GM18907 (cell line): ENCODE data around the gene DHX30.
"Not testable (repeated sequence)": the region's sequence is repeated elsewhere in the genome, so short reads cannot be mapped to it uniquely, and the experiment has no call there.

ENCODE experiments used
- ATAC-seq: cut with Tn5 transposase; IDR thresholded peaks from one replicate; pipeline ENCODE4 v1.9.1; 2021; ENCODE audit warnings: mild to moderate bottlenecking, moderate library complexity; ENCODE audit not compliant: unreplicated experiment

Gene DHX30, protein sequence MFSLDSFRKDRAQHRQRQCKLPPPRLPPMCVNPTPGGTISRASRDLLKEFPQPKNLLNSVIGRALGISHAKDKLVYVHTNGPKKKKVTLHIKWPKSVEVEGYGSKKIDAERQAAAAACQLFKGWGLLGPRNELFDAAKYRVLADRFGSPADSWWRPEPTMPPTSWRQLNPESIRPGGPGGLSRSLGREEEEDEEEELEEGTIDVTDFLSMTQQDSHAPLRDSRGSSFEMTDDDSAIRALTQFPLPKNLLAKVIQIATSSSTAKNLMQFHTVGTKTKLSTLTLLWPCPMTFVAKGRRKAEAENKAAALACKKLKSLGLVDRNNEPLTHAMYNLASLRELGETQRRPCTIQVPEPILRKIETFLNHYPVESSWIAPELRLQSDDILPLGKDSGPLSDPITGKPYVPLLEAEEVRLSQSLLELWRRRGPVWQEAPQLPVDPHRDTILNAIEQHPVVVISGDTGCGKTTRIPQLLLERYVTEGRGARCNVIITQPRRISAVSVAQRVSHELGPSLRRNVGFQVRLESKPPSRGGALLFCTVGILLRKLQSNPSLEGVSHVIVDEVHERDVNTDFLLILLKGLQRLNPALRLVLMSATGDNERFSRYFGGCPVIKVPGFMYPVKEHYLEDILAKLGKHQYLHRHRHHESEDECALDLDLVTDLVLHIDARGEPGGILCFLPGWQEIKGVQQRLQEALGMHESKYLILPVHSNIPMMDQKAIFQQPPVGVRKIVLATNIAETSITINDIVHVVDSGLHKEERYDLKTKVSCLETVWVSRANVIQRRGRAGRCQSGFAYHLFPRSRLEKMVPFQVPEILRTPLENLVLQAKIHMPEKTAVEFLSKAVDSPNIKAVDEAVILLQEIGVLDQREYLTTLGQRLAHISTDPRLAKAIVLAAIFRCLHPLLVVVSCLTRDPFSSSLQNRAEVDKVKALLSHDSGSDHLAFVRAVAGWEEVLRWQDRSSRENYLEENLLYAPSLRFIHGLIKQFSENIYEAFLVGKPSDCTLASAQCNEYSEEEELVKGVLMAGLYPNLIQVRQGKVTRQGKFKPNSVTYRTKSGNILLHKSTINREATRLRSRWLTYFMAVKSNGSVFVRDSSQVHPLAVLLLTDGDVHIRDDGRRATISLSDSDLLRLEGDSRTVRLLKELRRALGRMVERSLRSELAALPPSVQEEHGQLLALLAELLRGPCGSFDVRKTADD

DNA sequence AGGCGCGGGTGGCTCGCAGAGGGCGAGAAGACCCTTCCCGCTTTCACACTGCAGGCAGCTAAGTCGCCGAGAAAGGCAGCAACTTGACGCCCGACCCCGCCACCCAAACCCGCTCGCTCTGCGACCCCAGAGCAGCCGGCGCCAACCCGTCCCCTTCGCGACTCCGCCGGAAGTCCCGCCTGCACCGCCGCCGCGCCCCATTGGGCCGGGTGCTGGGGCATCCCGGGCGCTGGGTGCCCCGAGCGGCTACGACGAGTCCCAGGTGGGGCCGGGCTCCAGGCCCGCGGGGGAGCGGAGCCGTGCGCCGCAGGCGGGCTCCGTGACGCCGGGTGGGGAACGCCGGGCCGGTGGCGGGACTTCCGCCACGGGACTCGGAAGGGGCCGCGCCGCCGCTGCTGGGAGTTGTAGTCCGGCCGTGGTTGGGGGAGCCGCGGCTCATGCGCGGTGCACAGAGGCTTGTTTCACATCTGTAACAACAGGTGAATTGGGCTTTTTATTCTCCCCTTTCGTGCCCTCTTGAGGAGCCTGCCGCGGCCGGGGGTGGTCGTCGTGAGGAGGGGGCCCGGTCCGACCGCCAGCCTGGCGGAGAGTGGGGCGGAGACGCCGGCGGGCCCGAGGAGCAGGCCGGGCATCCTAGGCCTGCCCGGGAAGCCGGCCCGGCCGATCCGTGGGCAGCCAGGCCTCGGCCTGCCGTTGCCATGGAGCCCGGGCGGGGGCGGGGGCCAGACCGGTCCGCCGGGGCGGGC, at the start of gene DHX30:
DHX30 (plus strand) TSS at position 405 of the 746 bp plus-strand sequence. CDS start 7,546 bp downstream, outside the sequence.
- ATAC-seq = peak; percentile 85

DNA sequence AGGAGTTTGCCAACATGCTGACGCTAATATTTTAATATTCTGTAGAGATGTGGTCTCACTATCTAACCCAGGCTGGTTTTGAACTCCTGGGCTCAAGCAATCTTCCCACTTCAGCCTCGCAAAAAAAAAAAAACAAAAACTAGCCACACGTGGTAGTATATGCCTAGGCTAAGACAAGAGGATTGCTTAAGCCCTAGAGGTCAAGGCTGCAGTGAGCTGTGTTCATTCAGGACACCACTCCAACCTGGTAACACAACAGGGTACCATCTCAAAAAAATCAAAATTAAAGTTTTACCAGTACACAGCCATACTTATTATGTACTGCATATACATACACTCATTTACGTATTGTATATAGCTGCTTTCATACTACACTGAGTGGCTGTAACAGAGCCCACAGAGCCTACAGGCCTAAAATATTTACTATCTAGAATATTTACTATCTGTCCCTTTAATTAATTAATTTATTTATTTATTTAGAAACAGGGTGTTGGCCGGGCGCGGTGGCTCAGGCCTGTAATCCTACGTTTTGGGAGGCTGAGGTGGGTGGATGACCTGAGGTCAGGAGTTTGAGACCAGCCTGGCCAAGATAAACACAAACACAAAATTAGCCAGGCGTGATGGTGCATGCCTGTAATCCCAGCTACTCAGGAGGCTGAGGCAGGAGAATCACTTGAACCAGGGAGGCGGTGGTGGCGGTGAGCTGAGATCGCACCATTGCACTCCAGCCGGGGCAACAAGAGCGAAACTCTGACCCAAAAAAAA, 44.5 kb upstream of the DHX30 start:
- ATAC-seq = no peak

DNA sequence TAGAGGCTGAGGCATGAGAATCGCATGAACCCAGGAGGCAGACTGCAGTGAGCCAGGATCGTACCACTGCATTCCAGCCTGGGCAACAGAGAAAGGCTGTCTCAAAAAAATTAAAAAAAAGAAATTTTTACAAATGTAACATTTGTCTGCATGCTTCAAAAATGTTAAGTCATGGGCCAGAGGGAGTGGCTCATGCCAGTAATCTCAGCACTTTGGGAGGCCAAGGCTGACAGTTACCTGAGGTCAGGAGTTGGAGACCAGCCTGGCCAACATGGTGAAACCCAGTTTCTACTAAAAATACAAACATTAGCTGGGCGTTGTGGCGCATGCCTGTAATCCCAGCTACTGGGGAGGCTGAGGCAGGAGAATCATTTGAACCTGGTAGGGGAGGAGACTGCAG, 42.7 kb upstream of the DHX30 start:
- ATAC-seq = not testable (repeated sequence)

DNA sequence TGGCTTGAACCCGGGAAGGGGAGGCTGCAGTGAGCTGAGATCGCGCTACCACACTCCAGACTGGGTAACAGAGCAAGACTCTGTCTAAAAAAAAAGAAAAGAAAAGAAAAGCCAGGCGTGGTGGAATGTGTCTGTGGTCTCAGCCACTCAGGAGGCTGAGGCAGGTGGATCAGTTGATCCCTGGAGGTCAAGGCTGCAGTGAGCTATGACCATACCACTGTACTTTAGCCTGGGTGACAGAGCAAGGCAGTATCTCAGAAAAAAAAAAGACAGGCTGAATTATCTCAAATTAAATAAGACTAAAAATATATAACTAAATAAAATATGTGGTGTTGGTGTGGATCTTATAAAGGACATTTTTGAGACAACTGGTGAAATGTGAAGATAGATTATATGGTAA, 41.9 kb upstream of the DHX30 start:
- no peak for ATAC-seq

DNA sequence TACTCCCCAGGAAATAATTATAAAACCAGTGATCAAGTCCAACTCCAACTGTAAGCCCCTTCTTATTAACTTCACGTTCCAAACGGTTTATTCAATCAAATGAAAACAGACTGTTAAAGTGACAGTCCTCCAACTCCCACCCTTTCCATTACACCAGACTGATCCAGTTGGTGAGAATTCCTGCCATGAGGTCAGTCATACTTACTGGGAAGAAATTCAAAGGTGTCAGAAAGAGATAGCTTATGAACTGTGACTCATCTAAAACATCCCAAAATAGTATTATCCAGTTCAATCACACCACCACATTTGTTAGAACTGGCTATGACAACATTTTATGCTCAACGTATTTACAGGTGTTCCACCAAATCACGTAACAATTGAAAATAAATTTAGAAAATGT, 40.7 kb upstream of the DHX30 start:
- ATAC-seq = no peak

DNA sequence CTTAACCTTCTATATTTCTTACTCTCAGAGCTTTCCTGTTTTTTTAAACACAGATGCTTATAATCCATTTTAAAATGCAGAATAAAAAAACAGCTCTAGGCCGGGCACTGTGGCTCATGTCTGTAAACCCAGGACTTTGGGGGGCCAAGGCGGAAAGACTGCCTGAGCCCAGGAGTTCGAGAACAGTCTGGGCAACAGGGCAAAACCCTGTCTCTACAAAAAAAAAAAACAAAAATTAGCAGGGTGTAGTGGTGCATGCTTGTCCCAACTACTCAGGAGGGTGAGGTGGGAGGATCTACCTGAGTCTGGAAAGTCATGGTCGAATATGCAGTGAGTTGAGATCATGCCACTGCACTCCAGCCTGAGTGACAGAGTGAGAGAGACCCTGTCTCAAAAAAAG, 36.8 kb upstream of the DHX30 start:
- ATAC-seq = no peak

DNA sequence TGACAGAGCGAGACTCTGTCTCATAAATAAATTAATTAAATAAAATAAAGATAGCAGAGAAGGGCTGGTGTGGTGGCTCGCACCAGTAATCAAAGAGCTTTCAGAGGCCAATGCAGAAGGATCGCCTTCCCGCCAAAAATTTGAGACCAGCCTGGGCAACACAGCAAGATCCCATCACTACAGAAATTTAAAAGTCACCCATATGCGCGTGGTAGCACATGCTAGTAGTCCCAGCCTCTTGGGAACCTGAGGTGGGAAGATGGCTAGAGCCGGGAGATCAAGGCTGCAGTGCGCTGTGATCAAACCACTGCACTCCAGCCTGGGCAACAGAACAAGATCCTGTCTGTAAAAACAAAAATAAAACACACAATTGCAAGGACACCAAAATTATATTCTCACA, 30.9 kb upstream of the DHX30 start:
- no peak for ATAC-seq

DNA sequence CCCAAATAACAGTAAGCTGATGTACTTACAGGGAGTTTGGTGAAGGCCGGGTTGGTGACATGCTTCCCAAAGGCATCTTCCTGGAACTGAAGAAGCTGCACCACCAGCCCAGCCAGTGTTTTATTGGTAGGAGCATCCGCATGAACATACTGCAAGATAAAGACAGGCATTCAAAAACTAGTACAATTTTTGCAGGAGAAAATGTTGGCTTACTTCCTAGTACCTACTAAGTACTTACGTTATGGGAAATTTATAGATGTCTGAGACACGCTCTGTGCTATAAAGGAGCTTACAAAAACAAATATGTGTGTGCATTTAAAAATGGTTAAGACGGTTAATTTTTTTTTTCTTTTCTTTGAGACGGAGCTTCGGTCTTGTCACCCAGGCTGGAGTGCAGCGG, 30.1 kb upstream of the DHX30 start:
- ATAC-seq = no peak

DNA sequence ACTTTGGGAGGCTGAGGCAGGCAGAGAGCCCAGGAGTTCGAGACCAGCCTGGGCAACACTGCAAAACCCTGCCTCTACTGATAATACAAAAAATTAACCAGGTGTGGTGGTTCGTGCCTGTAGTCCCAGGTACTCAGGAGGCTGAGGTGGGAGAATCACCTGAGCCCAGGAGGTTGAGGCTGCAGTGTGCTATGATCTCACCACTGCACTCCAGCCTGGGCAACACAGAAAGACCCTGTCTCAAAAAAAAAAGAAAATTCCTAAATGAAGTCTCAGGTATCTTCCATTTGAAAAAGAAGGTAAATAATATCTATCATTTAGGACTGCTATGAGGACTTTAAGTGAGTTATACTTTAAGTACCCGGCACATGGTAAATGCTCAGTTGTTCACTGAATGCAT, 24.2 kb upstream of the DHX30 start:
- ATAC-seq = no peak

DNA sequence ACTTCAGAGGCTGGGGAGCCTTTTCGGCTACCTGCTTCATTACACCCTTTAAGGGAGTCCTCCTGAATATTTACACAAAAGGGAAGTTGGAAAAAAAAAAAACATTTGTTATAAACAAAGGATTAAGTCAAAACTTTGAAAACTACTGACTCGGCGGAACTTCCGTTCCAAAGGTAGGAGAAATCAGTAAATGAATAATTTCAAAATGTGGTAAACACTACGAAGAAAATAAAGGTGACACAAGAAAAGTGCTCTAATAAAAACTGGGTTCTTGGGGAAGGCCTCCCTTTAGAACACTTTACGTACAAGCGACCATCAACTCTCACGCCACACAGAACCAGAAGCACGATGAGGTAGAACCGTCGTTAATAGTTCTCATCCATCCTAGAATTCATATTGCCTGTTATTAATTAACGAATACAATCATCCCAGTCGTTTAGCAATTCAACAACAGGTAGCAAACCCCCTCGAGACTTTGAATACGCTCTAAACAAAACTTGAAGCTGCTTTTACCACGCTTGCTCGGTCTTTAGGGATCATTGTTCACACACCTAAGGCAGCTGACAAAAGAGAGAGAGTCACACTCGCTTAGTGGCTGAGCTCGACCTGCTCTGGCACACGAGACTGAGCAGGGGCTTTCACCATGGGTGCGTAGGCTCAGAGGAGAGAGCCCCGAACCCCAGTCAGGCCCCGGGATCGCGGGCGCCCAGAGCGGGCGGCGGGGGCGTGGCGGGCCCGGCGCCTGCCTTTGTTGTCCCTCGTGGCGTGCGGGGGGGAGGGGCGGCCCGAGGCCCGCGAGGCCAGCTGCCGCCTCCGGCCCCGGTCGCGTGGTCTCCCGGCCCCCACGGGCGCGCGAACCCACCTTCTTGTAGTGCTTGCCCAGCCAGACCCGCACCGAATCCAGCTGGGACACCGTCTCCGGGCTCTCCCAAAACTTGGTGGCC, 21.9 kb upstream of the DHX30 start:
- peak; percentile 39 for ATAC-seq

DNA sequence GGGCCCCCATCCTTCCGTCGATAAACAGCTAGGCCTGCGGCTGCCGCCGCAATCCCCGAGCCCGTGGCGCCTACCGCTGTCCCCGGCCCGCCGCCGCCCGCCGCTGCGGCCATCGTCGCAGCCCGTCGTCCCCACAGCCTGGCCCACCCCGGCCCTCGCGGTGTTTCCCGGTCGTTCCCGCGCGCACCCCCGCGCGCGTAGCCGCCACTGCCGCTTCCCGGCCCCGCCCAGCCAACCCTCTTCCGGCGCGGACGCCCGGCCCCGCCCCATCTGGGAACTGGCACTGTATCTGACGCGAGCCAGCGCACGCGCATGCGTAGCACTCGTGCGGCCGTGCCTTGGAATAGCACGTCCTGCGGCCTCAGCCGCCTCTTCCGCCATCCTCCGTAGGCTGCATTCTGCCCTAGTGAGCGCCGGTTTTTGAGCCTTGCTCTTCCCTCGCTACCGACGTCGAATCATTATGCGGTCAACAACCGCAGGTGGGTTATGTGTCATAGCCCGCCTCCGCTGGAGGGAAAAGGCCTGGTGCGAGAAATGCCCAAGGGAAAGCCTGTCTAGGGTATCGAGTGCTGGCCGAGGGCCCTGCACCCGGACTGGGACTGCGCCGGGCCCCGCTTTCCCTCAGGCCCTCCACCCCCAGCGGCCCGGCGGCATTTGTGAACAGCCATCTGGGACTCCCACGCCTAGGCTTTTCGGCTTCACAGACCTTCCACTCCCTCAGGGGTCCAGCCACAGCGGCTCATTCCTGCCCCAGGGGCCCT, 21.1 kb upstream of the DHX30 start, which contains the start of gene SMARCC1:
SMARCC1 (minus strand) TSS at position 209 of the 761 bp plus-strand sequence; CDS start at position 113, 96 bp downstream.
- ATAC-seq = peak; percentile 83

DNA sequence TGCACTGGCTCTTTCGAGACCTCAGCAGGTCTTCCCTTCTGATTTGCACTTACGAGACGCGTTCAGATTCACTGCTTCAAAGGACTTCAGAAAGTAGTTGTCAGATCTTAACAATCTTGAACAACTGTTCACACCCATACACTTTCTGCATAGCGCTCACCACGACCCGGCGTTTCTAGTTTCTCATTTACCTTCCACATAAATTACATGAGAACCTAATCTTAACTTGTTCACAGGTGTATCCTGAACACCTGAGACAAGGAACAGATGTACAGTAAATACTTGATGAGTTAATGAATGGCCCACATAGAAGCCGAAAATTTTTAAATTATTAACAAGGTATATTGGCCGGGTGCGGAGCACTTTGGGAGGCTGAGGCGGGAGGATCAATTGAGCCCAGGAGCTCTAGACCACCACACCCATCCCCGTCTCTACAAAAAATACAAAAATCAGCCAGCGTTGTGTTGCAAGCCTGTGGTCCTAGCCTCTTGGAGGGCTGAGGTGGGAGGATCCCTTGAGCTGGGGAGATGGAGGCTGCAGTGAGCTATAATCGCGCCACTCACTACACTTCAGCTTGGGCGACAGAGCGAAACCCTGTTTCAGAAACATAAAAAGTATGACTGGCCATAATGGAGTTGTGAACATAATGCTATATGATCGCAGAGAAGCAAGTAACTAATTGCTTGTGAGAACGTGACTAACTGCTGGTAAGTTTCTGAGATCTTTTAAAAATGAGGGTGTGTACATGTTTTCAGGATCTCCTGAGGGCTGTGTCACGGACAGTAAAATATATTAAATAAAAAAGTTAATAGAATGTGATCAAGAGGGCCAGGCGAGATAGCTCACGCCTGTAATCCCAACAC, 20.3 kb upstream of the DHX30 start:
- peak; percentile 5 for ATAC-seq

DNA sequence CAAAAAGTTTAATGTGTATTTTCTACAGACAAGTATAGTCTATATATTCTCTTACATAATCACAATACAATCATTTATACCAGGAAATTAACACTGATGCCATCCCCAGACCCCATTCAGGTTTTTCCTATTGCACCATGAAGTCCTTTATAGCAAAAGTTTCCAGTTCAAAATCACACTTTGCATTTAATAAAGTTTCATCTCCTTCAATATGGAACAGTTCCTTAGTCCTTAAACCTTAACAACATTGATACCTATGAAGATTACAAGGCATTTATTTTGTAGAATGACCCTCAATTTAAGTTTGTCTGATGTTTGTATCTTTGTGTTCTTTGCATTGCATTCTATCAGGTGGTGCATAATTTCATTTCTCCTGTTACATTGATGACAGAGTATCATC, 19.3 kb upstream of the DHX30 start:
- no peak for ATAC-seq

DNA sequence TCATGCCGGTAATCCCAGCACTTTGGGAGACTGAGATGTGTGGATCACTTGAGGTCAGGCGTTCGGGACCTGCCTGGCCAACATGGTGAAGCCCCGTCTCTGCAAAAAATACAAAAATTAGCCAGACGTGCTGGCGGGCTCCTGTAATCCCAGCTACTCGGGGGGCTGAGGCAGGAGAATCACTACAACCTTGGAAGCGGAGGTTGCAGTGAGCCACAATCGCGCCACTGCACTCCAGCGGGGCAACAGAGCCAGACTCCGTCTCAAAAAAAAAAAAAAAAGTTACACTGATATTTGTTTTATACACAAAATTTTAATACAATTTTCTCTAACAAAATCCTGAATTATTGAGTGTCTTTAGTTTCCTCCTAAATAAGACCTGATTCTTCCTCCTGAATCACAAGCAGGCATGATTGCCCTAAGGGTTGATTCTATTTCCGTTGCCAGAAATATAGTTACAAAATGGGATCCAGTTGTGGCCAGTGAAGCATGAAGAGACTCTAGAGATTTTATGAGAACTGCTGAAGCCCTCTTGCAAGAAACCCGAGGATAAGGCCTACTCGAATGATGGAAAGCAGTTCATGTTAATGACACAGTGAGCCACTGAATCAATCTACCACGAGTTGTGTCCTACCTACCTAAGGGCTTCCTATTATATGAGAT, 11.6 kb upstream of the DHX30 start:
- ATAC-seq = no peak

DNA sequence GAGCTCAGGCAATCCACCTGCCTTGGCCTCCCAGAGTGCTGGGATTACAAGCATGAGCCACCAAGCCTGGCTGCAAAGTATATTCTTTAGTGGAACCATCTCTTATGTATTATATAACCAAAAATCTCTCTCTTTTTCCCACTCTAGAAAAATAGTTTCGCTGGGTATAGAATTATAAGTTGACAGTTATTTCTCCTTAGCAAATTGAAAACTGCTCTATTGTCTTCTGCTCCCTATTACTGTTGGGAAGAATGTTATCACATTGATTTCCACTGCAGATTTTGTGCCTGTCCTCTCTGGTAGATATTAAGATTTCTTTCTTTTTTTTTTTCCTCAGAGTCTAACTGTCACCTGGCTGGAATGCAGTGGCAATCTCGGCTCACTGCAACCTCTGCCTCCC, 10.2 kb upstream of the DHX30 start:
- ATAC-seq = no peak

DNA sequence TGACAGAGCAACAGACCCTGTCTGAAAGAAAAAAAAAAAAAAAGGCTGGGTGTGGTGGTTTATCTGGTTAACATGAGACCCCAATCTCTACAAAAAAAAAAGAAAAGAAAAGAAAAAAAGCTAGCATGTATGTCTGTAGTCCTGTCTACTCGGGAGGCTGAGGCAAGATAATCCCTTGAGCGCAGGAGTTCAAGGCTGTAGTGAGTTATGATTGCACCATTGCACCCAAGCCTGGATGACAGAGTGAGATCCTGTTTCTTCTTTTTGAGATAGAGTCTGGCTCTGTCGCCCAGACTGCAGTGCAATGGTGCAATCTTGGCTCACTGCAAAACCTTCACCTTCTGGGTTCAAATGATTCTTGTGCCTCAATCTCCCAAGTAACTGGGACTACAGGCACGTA, 8.4 kb upstream of the DHX30 start:
- ATAC-seq = no peak
